IPS-18c (cell line): Measurements from ENCODE around the gene DHX8.
"Not testable (repeated sequence)": the region's sequence is repeated elsewhere in the genome, so short reads cannot be mapped to it uniquely, and the experiment has no call there.

Experiments used
- H3K4me3 ChIP-seq: 2 replicates; pipeline ENCODE4 v1.7.0; 2013; ENCODE audit warnings: low read depth, mild to moderate bottlenecking, low read length, moderate library complexity; ENCODE audit not compliant: insufficient read depth
- H3K9me3 ChIP-seq: one replicate; pipeline ENCODE4 v1.6.1; 2013; ENCODE audit warnings: mild to moderate bottlenecking, low read length, moderate library complexity; ENCODE audit not compliant: control insufficient read depth, insufficient read depth

The DHX8 gene

GRCh38 chr17:43482103-43483012, 1.4 kb upstream of the DHX8 start:
- no peak overlapping the region for H3K4me3 ChIP-seq
- H3K9me3 ChIP-seq: no peaks in the 10 kb centered on the region

GRCh38 chr17:43490621-43491020, 6.8 kb downstream of the DHX8 start:
- Histone ChIP-seq H3K9me3 (no peaks in the 10 kb centered on the region), H3K4me3 (no peak overlapping the region)

GRCh38 chr17:43509440-43509839, 25.7 kb downstream of the DHX8 start:
- not testable (repeated sequence) for H3K9me3 ChIP-seq, H3K4me3 ChIP-seq

DNA sequence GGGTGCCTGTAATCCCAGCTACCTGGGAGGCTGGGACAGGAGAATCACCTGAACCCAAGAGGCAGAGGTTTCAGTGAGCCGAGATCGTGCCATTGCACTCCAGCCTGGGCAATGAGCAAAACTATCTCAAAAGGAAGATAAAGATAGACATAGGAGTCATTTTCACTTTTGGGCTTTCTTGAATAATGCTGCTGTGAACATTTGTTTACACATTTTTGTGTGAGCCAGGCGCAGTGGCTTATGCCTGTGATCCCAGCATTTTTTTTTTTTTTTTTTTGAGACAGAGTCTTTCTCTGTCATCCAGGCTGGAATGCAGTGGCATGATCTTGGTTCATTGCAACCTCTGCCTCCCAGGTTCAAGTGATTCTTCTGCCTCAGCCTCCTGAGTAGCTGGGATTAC, 27.4 kb downstream of the DHX8 start:
- not testable (repeated sequence) for H3K9me3 ChIP-seq, H3K4me3 ChIP-seq

DNA sequence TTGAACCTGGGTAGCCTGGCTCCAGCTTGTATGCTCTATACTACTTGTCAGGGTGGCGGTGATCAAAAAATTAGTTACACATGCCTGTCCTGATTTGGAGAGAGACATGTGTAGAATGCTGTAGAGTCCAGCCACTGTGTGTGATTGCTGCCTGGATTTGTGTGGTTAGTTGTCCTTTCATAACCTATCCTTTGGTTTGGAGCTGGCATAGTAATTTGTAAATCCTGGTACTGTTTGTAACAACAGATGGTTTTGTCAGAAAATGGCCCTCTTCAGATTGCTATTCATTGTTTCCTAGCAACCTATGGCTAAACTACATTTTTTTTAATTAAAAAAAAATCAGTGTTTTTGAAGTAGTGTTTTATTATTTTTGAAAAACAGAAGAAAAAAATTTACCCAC, 31.9 kb downstream of the DHX8 start:
- H3K9me3 ChIP-seq: no peaks in the 10 kb centered on the region
- H3K4me3 ChIP-seq: no peak overlapping the region

- no peak overlapping the region for H3K4me3 ChIP-seq
- no peaks in the 10 kb centered on the region for H3K9me3 ChIP-seq
Observed at GRCh38 chr17:43517161-43517560, 33.4 kb downstream of the DHX8 start.

DNA sequence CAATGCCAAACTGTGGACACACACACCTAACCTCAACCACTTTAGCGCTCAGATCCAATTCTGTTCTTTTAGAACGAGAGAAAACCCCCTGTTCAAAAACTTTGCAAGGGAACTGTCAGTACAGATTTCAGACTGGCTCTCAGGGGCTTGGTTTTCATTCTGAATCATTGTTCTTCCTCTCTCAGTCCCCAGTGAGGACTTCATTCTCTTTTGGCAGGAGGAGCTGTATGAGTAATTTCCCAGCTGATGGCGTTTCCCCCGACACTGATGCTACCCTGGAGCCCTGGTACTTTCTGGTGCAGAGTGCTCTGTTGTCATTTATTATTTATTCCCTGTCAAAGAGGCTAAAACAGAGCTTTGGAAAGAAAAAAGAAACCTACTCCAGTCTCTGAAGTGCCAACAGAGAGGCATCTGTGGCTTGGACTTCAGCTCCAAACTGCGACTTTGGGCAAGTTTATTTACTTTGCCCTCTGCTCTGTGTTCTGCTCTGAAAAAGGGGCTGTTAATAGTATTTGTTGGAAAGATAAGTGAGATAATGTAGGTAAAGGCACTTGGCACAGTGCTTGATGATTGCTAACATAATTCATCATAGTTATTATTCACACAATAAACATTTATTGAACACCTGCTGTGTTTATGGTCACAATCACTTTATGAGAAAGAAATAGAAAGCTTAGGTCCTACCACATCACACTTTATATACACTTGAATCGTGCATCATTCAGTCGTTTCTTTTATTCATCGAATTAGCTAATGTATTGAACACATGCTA, 34.0 kb downstream of the DHX8 start:
- H3K9me3 ChIP-seq: no peaks in the 10 kb centered on the region

DNA sequence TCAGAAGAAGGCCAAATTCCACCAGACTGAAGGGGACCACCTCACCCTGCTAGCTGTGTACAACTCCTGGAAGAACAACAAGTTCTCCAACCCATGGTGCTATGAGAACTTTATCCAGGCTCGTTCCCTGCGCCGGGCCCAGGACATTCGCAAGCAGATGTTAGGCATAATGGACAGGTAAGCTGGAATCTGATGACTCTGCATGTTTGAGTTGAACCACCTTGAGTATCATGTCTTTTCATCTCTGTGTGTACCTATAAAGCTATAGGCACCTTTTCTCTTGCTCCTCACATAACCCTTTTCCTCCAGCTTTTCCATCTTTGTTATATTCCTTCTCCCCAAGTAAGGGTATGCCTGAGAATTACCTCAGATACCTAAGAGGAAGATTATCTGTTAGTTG, 37.6 kb downstream of the DHX8 start:
- no peaks in the 10 kb centered on the region for H3K9me3 ChIP-seq
- H3K4me3 ChIP-seq: no peak overlapping the region

More for the DNA sequence above, 34.0 kb downstream of the DHX8 start:
- H3K4me3 ChIP-seq: no peak overlapping the region

DNA sequence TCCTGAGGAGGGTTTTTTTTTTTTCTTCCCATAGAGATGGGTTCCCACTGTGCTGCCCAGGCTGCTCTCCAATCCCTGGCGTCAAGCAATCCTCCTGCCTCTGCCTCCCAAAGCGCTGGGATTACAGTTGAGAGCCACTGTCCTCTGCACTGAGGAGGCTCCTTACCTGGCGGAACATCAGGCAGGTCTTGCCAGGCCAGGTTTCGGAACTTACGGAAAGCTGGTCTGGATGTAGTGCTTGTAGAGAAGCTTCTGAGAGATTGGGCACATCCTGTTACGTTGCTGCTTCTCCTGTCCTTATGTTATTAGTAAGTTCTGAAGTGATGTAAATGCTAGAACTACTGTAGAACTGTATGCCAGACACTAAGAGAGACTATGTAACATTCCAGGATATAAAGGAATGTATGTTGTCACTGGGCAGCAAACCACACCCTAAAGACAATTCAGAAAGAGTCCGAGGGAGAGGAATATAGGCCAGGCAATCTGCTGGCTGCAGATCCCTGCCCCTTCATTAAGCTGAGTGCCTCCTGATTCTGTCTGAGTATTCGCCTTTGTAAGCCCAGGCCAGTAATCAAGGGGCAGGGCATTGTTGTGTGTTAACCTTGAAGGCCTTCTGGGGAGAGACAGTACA, 41.3 kb downstream of the DHX8 start:
- no peak overlapping the region for H3K4me3 ChIP-seq
- no peaks in the 10 kb centered on the region for H3K9me3 ChIP-seq

DNA sequence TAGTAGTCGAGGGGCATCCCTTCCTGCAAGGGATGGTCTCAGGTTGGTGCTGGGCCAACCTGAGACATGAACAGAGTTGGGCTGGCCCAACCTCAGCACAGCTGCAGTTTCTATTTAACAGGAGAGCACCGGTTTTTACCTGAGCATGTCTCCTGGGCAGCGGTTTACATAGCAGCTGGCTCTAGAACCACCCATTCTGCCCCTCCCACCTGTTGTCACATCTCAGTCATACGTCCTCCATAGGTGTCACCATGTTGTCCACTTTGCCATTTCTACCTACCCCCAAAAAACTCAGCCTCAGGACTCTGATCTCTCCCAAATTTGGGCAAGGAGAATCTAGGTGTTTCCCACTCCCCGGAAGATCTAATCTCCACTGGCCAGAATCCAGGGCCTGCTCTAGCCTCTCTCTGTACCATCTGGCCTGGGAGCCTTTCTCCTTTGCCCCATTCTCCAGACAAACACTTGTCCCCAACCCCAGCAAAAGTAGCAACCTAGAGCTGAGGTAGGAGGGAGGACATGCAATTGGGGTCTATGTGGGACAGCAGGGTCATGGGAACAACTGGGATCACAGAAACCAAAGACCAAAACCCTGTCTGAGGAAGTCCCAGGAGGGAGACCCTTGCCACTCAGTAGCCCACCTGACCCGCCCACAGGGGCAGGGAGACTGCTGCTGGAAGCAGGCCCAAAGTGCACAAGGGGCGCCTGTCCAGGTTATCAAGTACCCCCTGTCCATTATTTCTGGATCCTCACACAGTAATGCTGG, 43.3 kb downstream of the DHX8 start:
- H3K9me3 ChIP-seq: no peaks in the 10 kb centered on the region
- H3K4me3 ChIP-seq: no peak overlapping the region

DNA sequence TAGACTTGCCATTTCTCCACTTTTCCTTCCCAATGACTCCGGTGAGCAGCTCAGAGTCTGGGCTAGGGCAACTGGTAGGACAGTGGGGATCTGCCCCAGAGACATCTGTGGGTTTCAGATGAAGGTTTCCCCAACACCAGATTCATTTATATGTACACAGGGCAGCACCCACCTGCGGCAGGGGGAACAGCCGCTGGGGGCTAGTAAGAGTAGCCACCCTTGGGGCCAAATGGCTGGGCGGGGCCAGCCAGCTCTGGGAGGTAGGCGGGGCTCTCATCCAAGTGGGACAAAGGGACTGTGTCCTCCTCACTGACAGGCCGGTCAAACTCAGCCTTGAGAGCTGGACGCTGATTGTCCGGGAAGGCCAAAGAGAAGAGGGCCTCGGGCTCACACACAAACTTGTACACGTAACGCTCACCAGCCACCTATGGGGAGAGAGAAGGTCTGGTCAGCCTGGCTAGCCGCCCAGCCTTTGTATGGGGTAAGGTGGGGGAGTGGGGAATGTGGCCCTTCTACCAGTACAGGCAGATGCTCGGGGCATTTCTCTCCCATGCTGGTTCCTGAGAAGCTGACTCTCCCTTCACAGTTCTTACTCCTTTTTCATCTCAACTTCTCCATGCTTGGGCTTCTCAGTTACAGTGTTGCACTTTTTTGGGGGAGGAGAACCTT, 44.7 kb downstream of the DHX8 start:
- Histone ChIP-seq H3K9me3 (no peaks in the 10 kb centered on the region), H3K4me3 (no peak overlapping the region)

GRCh38 chr17:43528988-43529814, 45.4 kb downstream of the DHX8 start:
- H3K9me3 ChIP-seq: no peaks in the 10 kb centered on the region
- H3K4me3 ChIP-seq: no peak overlapping the region; the same call in 1 of the 2 replicates

- H3K4me3 ChIP-seq: peak overlapping the region; percentile 38; the same call in 1 of the 2 replicates
- no peaks in the 10 kb centered on the region for H3K9me3 ChIP-seq
Observed at GRCh38 chr17:43529947-43530287, 46.1 kb downstream of the DHX8 start.

DNA sequence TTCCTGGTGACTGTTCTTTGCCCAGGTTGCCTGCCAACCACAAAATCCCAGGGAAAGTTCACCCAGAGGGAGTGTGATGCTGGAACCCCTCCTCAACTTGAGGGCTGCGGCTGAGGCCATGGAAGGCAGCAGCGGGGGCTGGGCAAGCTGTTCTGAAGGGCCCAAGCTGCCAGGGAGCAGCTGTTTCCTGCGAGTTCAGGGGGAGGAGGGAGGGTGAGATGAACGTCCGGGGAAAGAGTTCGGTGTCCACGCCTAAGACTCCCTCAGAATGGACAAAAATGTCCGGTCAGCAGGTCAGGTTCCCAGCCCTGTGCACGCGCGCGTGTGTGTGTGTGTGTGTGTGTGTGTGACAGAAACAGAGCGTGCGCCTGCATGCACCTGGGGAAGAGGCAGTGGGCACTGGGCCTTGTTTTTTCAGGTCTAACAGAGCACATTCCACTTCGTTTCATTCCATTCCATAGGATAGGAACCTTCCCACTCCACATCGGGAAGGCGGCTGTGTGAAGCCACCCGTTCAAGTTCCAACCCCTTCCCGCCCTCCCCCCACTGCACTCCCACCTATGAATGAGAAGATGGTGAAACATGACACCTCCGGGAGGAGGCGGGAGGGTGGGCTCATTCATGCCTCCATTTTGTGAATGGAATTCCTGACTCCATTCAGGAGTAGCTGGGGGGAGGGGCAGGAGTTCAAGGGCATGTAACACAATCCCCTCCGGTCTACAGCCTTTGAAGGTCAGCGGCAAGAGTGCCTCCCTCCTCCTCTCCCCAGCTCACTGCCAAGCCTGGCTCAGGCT, 46.7 kb downstream of the DHX8 start:
- Histone ChIP-seq H3K4me3 (peak overlapping the region; percentile 38), H3K9me3 (no peaks in the 10 kb centered on the region)

DNA sequence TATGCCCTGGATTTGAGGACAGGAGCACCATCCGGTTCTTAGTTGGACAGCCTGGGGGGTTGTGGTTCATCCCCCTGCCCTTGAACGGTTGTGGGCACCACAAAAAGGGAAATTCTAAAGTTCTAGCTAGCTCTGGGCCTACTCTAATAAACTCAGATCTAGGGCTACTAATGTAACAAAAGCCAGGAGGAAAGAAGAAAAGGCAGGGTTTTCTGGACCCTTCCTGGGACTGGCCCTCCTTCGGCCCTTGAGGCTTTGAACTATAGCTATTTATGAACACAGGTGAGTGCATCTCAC, 47.3 kb downstream of the DHX8 start:
- H3K4me3 ChIP-seq: no peak overlapping the region

DNA sequence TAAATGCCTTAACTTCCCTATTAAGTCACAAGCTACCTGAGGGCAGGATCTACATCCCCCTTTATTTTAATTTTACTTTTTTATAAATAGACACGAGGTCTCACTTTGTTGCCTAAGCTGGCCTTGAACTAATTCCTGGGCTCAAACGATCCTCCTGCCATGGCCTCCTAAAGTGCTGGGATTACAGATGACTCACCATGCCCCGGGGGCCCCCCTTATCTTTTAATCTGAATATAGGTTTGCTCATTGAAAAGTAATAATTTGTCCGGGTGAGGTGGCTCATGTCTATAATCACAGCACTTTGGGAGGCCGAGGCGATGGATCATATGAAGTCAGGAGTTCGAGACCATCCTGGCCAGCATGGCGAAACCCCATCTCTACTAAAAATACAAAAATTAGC, 48.2 kb downstream of the DHX8 start:
- no peak overlapping the region for H3K4me3 ChIP-seq

More for the DNA sequence above, 47.3 kb downstream of the DHX8 start:
- H3K9me3 ChIP-seq: no peaks in the 10 kb centered on the region

More for the DNA sequence above, 48.2 kb downstream of the DHX8 start:
- H3K9me3 ChIP-seq: no peaks in the 10 kb centered on the region
